HG03432 (cell line): ENCODE measurements around the gene QPCTL.
"Not testable (repeated sequence)": the region's sequence is repeated elsewhere in the genome, so short reads cannot be mapped to it uniquely, and the experiment has no call there.

Source experiments
- ATAC-seq: cut with Tn5 transposase; IDR thresholded peaks from one replicate; pipeline ENCODE4 v1.9.1; 2021; ENCODE audit warnings: mild to moderate bottlenecking, moderate library complexity; ENCODE audit not compliant: unreplicated experiment

The QPCTL gene

DNA sequence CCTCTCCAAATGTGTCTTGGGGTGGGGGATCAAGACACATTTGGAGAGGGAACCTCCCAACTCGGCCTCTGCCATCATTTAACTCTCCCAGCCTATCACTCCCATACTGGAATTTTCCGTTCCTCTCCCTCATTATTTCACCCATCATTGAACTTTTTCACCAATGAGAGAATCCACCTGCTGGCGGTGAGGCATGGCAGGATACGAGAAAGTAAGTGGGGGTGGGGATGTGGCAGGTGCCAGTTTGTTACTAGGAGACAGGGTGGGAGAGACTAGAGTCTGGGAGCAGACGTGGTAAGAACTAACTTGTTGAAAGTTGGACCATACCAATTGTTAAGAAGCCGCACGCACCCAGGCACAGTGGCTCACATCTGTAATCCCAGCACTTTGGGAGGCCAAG is 17.5 kb upstream of the QPCTL start:
- ATAC-seq: no peak

DNA sequence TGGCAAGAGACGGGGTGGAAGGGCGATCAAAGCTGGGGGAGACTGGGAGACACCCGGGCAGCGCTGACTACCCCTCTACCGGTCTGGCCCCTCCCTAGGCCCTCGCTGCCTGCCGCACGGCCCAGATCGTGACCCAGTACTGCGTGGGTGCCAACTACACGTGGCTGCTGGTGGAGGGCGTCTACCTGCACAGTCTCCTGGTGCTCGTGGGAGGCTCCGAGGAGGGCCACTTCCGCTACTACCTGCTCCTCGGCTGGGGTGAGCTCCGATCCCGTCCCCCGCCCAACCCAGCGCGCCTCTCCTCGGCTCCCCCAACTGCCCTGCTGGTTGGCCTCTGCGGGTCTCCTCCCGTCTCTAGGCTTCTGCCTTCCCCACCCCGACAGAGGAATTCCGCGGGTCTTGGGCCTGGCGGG is 15.6 kb upstream of the QPCTL start:
- no peak for ATAC-seq

GRCh38 chr19:45677351-45678230 is 14.9 kb upstream of the QPCTL start:
- no peak for ATAC-seq

GRCh38 chr19:45681391-45682015 is 11.0 kb upstream of the QPCTL start:
- peak; percentile 75 for ATAC-seq

- no peak for ATAC-seq
Measured at GRCh38 chr19:45682117-45682516, 10.3 kb upstream of the QPCTL start.

GRCh38 chr19:45682908-45683307 is 9.6 kb upstream of the QPCTL start:
- ATAC-seq: no peak

DNA sequence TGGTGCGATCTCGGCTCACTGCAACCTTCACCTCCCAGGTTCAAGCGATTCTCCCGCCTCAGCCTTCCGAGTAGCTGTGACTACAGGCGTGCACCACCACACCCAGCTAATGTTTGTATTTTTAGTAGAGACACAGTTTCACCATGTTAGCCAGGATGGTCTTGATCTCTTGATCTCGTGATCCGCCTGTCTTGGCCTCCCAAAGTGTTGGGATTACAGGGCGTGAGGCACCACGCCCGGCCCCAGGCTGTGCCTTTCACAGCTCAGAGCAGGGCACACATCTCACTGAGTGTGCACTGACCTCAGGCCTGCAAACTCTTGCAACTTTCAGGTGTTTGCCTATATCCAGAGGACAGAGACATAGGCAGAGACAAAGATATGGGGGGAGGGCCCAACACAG is 7.4 kb upstream of the QPCTL start:
- not testable (repeated sequence) for ATAC-seq

GRCh38 chr19:45687599-45687998 is 4.9 kb upstream of the QPCTL start:
- ATAC-seq: no peak

- peak; percentile 48 for ATAC-seq
Measured at GRCh38 chr19:45691516-45692186, 815 bp upstream of the QPCTL start, which contains the start of gene SNRPD2. Gene SNRPD2, minus strand, starts transcription at chr19:45691953. Its CDS starts 65 bp downstream, at chr19:45691888.

GRCh38 chr19:45693106-45693788 is 781 bp downstream of the QPCTL start:
- ATAC-seq: no peak

- no peak for ATAC-seq
Measured at GRCh38 chr19:45701676-45702075, 9.2 kb downstream of the QPCTL start.

GRCh38 chr19:45705115-45705514 is 12.6 kb downstream of the QPCTL start:
- no peak for ATAC-seq

GRCh38 chr19:45705710-45706415 is 13.4 kb downstream of the QPCTL start:
- no peak for ATAC-seq

DNA sequence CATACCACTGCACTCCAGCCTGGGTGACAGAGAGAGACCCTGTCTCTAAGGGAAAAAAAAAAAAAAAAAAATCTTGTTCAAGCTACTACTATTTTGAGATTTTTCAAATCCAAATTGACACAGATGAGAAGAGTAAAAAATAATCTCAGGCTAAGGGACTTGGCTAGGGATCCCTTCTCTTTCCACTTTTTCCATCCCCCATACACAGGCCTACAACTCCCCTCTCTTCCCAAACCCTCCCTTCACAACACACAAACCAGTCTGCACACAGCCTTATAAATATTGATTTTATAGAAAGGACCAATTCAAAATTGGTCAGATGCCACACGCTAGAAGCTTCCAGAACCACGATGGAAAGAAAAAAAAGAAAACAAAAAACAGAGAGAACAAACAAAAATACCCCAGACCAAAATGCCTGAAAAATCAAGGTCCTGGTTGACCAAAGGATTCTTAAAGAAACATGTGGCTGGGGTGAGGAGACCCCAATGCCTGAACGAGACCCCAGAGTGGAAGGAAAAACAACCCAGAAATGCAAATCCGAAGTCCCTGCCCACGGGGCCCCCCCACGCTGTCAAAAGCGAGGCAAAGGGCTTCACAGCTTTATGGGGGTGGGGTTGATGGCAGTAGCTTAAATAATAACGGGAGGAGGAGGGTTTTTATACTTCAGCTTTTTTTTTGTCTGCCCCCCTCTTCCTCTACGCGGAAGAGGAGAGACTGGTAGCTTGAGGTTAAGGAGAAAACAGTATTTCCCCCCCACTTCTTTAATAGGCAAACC is 18.1 kb downstream of the QPCTL start:
- no peak for ATAC-seq

DNA sequence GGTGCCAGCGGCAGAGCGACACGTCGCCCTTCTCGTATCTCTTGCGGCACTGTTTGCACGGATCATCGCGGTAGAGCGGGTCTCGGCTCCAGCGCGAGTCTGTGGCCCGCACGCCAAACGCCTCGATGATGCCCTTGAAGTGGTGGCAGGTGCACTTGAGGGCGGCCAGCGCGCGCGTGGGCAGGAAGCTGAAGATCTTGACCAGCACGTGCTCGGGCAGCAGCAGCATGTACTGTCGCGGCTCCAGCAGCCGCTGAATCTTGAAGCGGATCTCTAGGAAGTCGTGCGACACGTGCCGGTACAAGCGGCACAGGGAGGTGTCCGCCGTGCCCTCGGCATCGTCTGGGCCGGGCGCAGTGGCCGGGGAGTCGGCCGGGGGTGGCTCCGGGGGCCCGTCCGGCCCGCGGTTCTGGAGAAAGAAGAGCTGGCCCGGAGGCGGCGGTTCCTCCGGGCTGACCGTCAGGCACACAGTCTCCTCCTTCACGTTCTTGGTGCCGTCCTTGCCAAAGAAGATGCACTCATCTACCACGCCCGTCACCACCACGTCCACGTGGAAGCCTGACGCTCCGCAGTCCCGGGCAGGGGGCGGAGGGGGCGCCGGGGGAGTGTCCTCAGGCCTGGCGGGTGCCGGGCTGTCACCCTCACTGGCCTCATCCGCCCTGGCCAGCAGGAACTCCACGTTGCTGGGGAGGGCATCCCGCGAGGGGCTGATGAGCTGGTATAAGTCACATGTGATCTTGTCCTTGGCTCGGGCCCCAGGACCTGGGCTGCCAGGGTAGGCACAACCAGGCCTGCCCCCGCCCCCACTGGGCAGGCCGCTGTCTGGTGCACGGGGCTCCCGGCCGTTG is 19.6 kb downstream of the QPCTL start:
- ATAC-seq: no peak

DNA sequence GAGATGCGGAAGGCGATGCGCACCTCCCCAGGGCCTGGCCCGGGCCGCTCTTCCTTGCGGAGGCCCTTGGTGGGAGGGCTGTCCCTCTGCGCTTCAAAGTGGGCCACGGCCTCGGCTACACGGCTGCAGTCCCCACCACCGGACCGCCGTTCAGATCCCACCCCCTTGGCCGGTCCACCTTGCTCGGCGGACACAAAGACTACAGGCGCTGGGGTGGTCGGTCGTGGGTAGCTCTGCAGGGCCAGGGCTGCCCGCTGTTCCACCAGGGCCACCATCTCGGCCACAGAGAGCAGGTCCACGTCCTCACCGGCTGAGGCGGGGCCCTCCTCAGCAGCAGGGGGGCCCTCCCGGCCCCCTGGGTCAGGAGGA is 20.2 kb downstream of the QPCTL start:
- ATAC-seq: no peak

DNA sequence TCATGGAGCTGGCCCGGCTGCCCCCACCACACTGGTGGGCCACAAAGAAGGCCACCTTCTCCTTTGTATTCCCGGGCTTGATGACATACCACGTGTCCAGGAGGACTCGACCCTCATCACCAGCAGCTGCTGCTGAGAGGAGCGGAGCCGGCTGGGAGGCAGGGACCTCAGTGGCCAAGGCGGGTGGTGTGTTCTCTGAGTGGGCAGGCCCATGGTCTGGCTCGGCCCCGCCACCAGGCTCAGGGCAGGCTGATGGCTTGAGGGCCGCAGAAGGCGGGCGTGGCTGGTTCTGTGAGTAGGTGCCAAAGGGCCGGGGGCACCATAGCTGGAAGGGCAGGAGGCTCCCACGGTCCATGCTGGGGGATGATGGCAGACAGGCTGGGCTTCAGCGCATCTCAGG is 20.7 kb downstream of the QPCTL start:
- ATAC-seq: no peak

- ATAC-seq: no peak
Measured at GRCh38 chr19:45715139-45715538, 22.7 kb downstream of the QPCTL start.
